PC-9 (cell line): ENCODE results near the gene VPS13D. TPM values are rescaled to one million over a fixed set of nuclear protein-coding genes. Genes with fewer than 3 reads are reported as not detected.

Experiments used
- BruUV-seq: library from RNA; stranded (reverse); fragments of 400-500 nt; replicated peaks from 2 replicates; lab custom pipeline; 2021; lab: Mats Ljungman, UMichigan
- CTCF ChIA-PET: fragments of 300-600 bp; sonication (Branson Sonifier 250); formaldehyde crosslinking; loops from one replicate; lab custom pipeline; 2022; ENCODE audit warnings: antibody characterized with exemption; lab: Charles Lee
- POLR2A ChIA-PET: fragments of 300-600 bp; sonication (Branson Sonifier 250); formaldehyde crosslinking; loops from one replicate; lab custom pipeline; 2022; ENCODE audit warnings: antibody characterized with exemption; ENCODE audit not compliant: unreplicated experiment; lab: Charles Lee
- DNase-seq, 2 experiments: peaks; one replicate each; pipeline versions ENCODE4 v3.0.0 to v3.0.0-alpha.2; 2015 to 2022; ENCODE audit warnings: mixed read lengths in 1 of 2
- H2AFZ ChIP-seq: fragments of 200-600 bp; sonication (generic); 2 replicates; pipeline ENCODE4 v1.8.1; 2017; ENCODE audit warnings: antibody characterized with exemption
- H3F3A ChIP-seq: fragments of 200-600 bp; sonication (generic); 2 replicates; pipeline ENCODE4 v1.8.1; 2017; ENCODE audit warnings: antibody characterized with exemption, mild to moderate bottlenecking, low read depth; ENCODE audit not compliant: insufficient read depth
- H3K27ac ChIP-seq: fragments of 200-600 bp; sonication (generic); 2 replicates; pipeline ENCODE4 v1.6.1; 2016; ENCODE audit warnings: mixed run types
- H3K27me3 ChIP-seq: fragments of 200-600 bp; sonication (generic); 2 replicates; pipeline ENCODE4 v1.6.1; 2016; ENCODE audit warnings: low read depth, mixed run types; ENCODE audit not compliant: insufficient read depth
- H3K36me3 ChIP-seq: fragments of 200-600 bp; sonication (generic); 2 replicates; pipeline ENCODE4 v1.6.1; 2016; ENCODE audit warnings: low read depth, mixed run types
- H3K4me1 ChIP-seq: fragments of 200-600 bp; sonication (generic); replicated peaks from 2 replicates; pipeline ENCODE4 v1.6.1; 2016; ENCODE audit warnings: mixed run types; ENCODE audit not compliant: insufficient read depth
- H3K4me2 ChIP-seq: fragments of 200-600 bp; sonication (generic); 2 replicates; pipeline ENCODE4 v1.6.1; 2017; ENCODE audit warnings: mixed run types
- H3K4me3 ChIP-seq: fragments of 200-600 bp; sonication (generic); 2 replicates; pipeline ENCODE4 v1.6.1; 2016; ENCODE audit warnings: mixed run types
- H3K79me2 ChIP-seq: fragments of 200-600 bp; sonication (generic); 2 replicates; pipeline ENCODE4 v1.6.1; 2017; ENCODE audit warnings: low read depth, mixed run types
- H3K9me2 ChIP-seq: fragments of 200-600 bp; sonication (generic); 2 replicates; pipeline ENCODE4 v1.8.1; 2017; ENCODE audit warnings: mild to moderate bottlenecking; ENCODE audit not compliant: insufficient read depth
- H3K9me3 ChIP-seq: fragments of 200-600 bp; sonication (generic); 2 replicates; pipeline ENCODE4 v1.8.1; 2016; ENCODE audit warnings: low read depth; ENCODE audit not compliant: insufficient read depth
- H4K20me1 ChIP-seq: fragments of 200-600 bp; sonication (generic); 2 replicates; pipeline ENCODE4 v1.8.1; 2017; ENCODE audit not compliant: insufficient read depth
- EZH2 ChIP-seq: fragments of 200-600 bp; sonication (generic); IDR thresholded peaks from 2 replicates; pipeline ENCODE4 v1.8.0; 2017; ENCODE audit warnings: antibody characterized with exemption, low read depth
- intact Hi-C: fragments of 100-400 bp; cut with micrococcal nuclease; formaldehyde crosslinking; loops from one replicate; pipeline ENCODE4 v1.10.0; 2022; ENCODE audit not compliant: unreplicated experiment
- total RNA-seq: library from RNA; stranded (reverse); gene quantifications from 2 replicates; pipeline ENCODE4 v1.2.3, GENCODE V29; 2021
- TF ChIP-seq, protein P1 (sequence below): fragments of 200-600 bp; sonication (generic); conservative IDR thresholded peaks from 2 replicates; pipeline ENCODE4 v1.6.1; 2017; ENCODE audit warnings: mixed run types, antibody characterized with exemption, mild to moderate bottlenecking, moderate library complexity

VPS13D gene
- total RNA-seq, 1 experiment from 2014 or later = 36.2 TPM

- H3K4me1 ChIP-seq = peaks cover 47% of the 10 kb centered on the region
- H3K9me2 ChIP-seq = no peaks in the 10 kb centered on the region
- BruUV-seq = no TSS peak
- CTCF ChIA-PET = no interaction called here
- H3K4me3 ChIP-seq = no peak overlapping the region
- DNase-seq = no peak
- no peaks in the 10 kb centered on the region for H3K36me3 ChIP-seq
- intact Hi-C loops = no loop called here
- no peaks in the 10 kb centered on the region for H4K20me1 ChIP-seq
- H3K79me2 ChIP-seq = no peaks in the 10 kb centered on the region
- peaks cover 3% of the 10 kb centered on the region; the same call in 1 of the 2 replicates for H3F3A ChIP-seq
- TF ChIP-seq, protein P1, sequence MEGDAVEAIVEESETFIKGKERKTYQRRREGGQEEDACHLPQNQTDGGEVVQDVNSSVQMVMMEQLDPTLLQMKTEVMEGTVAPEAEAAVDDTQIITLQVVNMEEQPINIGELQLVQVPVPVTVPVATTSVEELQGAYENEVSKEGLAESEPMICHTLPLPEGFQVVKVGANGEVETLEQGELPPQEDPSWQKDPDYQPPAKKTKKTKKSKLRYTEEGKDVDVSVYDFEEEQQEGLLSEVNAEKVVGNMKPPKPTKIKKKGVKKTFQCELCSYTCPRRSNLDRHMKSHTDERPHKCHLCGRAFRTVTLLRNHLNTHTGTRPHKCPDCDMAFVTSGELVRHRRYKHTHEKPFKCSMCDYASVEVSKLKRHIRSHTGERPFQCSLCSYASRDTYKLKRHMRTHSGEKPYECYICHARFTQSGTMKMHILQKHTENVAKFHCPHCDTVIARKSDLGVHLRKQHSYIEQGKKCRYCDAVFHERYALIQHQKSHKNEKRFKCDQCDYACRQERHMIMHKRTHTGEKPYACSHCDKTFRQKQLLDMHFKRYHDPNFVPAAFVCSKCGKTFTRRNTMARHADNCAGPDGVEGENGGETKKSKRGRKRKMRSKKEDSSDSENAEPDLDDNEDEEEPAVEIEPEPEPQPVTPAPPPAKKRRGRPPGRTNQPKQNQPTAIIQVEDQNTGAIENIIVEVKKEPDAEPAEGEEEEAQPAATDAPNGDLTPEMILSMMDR = no peak
- no peak for TF ChIP-seq EZH2
- no peaks in the 10 kb centered on the region for H3K9me3 ChIP-seq
- POLR2A ChIA-PET = no interaction called here
- H3K27me3 ChIP-seq = no peaks in the 10 kb centered on the region
- H3K4me2 ChIP-seq = no peak overlapping the region
- H3K27ac ChIP-seq = no peak overlapping the region
- H2AFZ ChIP-seq = no peak overlapping the region
Observed at GRCh38 chr1:12460121-12460520, 230.3 kb downstream of the VPS13D start.

GRCh38 chr1:12460911-12461621 is 231.2 kb downstream of the VPS13D start:
- intact Hi-C loops = no loop called here
- H3K36me3 ChIP-seq = no peaks in the 10 kb centered on the region
- H2AFZ ChIP-seq = no peak overlapping the region
- no peak for TF ChIP-seq EZH2
- TF ChIP-seq, protein P1 = no peak
- H3K27ac ChIP-seq = no peak overlapping the region
- 0 out of 2 replicates have a peak, but pooled peaks cover 3% of the 10 kb centered on the region for H3F3A ChIP-seq
- POLR2A ChIA-PET = interaction anchor here (0.7 kb wide), 1 partner anchor 16 kb away, joined by 5 read pairs; no protein-coding TSS in a partner anchor
- no TSS peak for BruUV-seq
- no peaks in the 10 kb centered on the region for H3K27me3 ChIP-seq
- H3K4me2 ChIP-seq = no peak overlapping the region
- peaks cover 38% of the 10 kb centered on the region for H3K4me1 ChIP-seq
- H3K9me3 ChIP-seq = no peaks in the 10 kb centered on the region
- H4K20me1 ChIP-seq = no peaks in the 10 kb centered on the region
- no peaks in the 10 kb centered on the region for H3K79me2 ChIP-seq
- CTCF ChIA-PET = no interaction called here
- no peak overlapping the region for H3K4me3 ChIP-seq
- no peak for DNase-seq
- no peaks in the 10 kb centered on the region for H3K9me2 ChIP-seq

DNA sequence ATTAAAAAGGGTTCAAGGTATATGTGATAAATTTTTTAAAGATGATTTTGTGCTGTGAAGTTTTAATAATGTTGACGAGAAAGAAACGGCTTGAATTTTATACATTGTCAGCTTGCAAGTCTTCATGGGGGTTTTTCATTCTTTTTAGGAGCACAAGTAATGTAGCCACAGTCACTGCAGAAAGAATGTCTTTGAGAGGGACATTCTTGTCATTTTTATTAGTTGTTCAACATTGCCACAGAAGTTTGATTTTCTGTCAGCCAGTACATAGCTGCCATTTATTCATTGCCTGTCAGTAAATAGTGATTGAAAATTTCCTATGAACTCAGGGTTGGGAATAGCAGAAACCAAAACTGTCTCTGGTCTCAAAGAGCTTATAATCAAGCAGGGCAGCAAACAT is 231.9 kb downstream of the VPS13D start:
- no peaks in the 10 kb centered on the region for H4K20me1 ChIP-seq
- POLR2A ChIA-PET = no interaction called here
- H3F3A ChIP-seq = 0 out of 2 replicates have a peak, but pooled peaks cover 3% of the 10 kb centered on the region
- H3K4me2 ChIP-seq = no peak overlapping the region
- H3K4me1 ChIP-seq = peaks cover 32% of the 10 kb centered on the region
- TF ChIP-seq EZH2 = no peak
- TF ChIP-seq, protein P1 = no peak
- DNase-seq = peak in 1 of 2 experiments; percentile 44
- H3K9me3 ChIP-seq = no peaks in the 10 kb centered on the region
- no peak overlapping the region for H3K4me3 ChIP-seq
- H3K27ac ChIP-seq = no peak overlapping the region
- H3K9me2 ChIP-seq = no peaks in the 10 kb centered on the region
- intact Hi-C loops = no loop called here
- H3K27me3 ChIP-seq = no peaks in the 10 kb centered on the region
- no TSS peak for BruUV-seq
- no peaks in the 10 kb centered on the region for H3K79me2 ChIP-seq
- H3K36me3 ChIP-seq = no peaks in the 10 kb centered on the region
- CTCF ChIA-PET = no interaction called here
- no peak overlapping the region for H2AFZ ChIP-seq
